Keratinocyte (primary cell): ENCODE results near the gene TAF10. TPM values are rescaled to one million over a fixed set of nuclear protein-coding genes. Genes with fewer than 3 reads are reported as not detected.

Source experiments
- DNase-seq: peaks from one replicate; pipeline ENCODE4 v3.0.0-alpha.2; 2011; ENCODE audit warnings: low read depth, missing footprints, low spot score
- FAIRE-seq: peaks from 2 replicates; lab custom pipeline; 2011; peaks lifted over from hg19 to GRCh38; lab: Jason Lieb, UNC
- H2AFZ ChIP-seq: 2 replicates; pipeline ENCODE4 v1.6.0; 2012; ENCODE audit warnings: low read length, control low read depth, inconsistent platforms; ENCODE audit not compliant: control insufficient read depth
- H3K27ac ChIP-seq: 2 replicates; pipeline ENCODE4 v1.5.1; 2011; ENCODE audit warnings: low read length; ENCODE audit not compliant: control insufficient read depth, insufficient read depth
- H3K27me3 ChIP-seq: 3 replicates; pipeline ENCODE4 v1.6.0; 2011; ENCODE audit warnings: low read length; ENCODE audit not compliant: control insufficient read depth, insufficient read depth; ENCODE audit errors: extremely low read depth
- H3K36me3 ChIP-seq, 2 experiments: 2 replicates in 1 of 2; 3 replicates in 1 of 2; pipeline ENCODE4 v1.5.1; 2011; ENCODE audit warnings: low read length in 2 of 2, mild to moderate bottlenecking in 1 of 2; ENCODE audit not compliant: control insufficient read depth in 2 of 2, insufficient read depth in 2 of 2; ENCODE audit errors: extremely low read depth in 1 of 2
- H3K4me1 ChIP-seq: 3 replicates; pipeline ENCODE4 v1.5.1; 2011; ENCODE audit warnings: low read length; ENCODE audit not compliant: control insufficient read depth, insufficient read depth; ENCODE audit errors: extremely low read depth
- H3K4me2 ChIP-seq: 3 replicates; pipeline ENCODE4 v1.6.0; 2011; ENCODE audit warnings: low read depth, low read length; ENCODE audit not compliant: control insufficient read depth, insufficient read depth; ENCODE audit errors: extremely low read depth
- H3K4me3 ChIP-seq, 3 experiments: fragments of 200-600 bp in 1 of 3; sonication (generic) in 1 of 3; 2 replicates in 2 of 3; 3 replicates in 1 of 3; pipeline ENCODE4 v1.5.1; 2011 to 2016; ENCODE audit warnings: low read length in 3 of 3, mild to moderate bottlenecking in 3 of 3, control low read depth in 2 of 3, inconsistent platforms in 1 of 3, low read depth in 1 of 3, mixed read lengths in 1 of 3, mixed run types in 1 of 3, moderate library complexity in 1 of 3; ENCODE audit not compliant: control insufficient read depth in 2 of 3, insufficient read depth in 2 of 3; ENCODE audit errors: extremely low read depth in 1 of 3
- H3K79me2 ChIP-seq: 2 replicates; pipeline ENCODE4 v1.6.0; 2012; ENCODE audit warnings: low read length; ENCODE audit not compliant: control insufficient read depth, insufficient read depth
- H3K9ac ChIP-seq: 3 replicates; pipeline ENCODE4 v1.6.0; 2011; ENCODE audit warnings: low read length; ENCODE audit not compliant: control insufficient read depth, insufficient read depth; ENCODE audit errors: extremely low read depth
- H3K9me1 ChIP-seq: 3 replicates; pipeline ENCODE4 v1.6.0; 2011; ENCODE audit warnings: low read length; ENCODE audit not compliant: control insufficient read depth, insufficient read depth; ENCODE audit errors: extremely low read depth
- H3K9me3 ChIP-seq: 2 replicates; pipeline ENCODE4 v1.5.1; 2012; ENCODE audit warnings: low read depth, low read length; ENCODE audit not compliant: control insufficient read depth
- H4K20me1 ChIP-seq: 3 replicates; pipeline ENCODE4 v1.6.0; 2011; ENCODE audit warnings: low read length; ENCODE audit not compliant: control insufficient read depth, insufficient read depth; ENCODE audit errors: extremely low read depth
- EZH2 ChIP-seq: IDR thresholded peaks from one replicate; pipeline ENCODE4 v1.6.1; 2012; ENCODE audit warnings: inconsistent platforms, mild to moderate bottlenecking, low read length, moderate library complexity
- dilution Hi-C: fragments of 300-500 bp; cut with MboI; formaldehyde crosslinking; loops from one replicate; pipeline ENCODE4 v1.7.0; 2020; ENCODE audit warnings: low sequenced_read_pairs; ENCODE audit not compliant: extremely low pct_ligation_motif_present
- polyA plus RNA-seq, 5 experiments: library from polyadenylated mRNA; depleted of rRNA in 3 of 5; stranded (reverse) in 3 of 5; stranded (forward) in 1 of 5; unstranded in 1 of 5; fragments of >200 nt; gene quantifications; 1 replicate in 1 of 5; 2 replicates in 3 of 5; 3 replicates in 1 of 5; pipeline versions ENCODE4 v1.2.1 to v1.2.3, GENCODE V29; 2011 to 2012; ENCODE audit warnings: missing spikeins in 2 of 5, low read depth in 1 of 5, low replicate concordance in 1 of 5
- TF ChIP-seq, protein P1 (sequence below), 3 experiments: IDR thresholded peaks in 1 of 3; conservative IDR thresholded peaks in 1 of 3; optimal IDR thresholded peaks in 1 of 3; 2 replicates in 2 of 3; 3 replicates in 1 of 3; pipeline versions ENCODE3 to v1.5.1; 2011; ENCODE audit warnings: low read length in 3 of 3, mild to moderate bottlenecking in 3 of 3, moderate library complexity in 2 of 3, control low read depth in 1 of 3, inconsistent platforms in 1 of 3; ENCODE audit not compliant: insufficient read depth in 2 of 3; ENCODE audit errors: extremely low read depth in 1 of 3

TAF10 gene
- polyA plus RNA-seq, 1 donor (not counting 4 experiments of a cell fraction or from before 2014, with no cell fraction given): 165 TPM

GRCh38 chr11:6632116-6633073, 20.4 kb upstream of the TAF10 start:
- dilution Hi-C loops: no loop called here
- FAIRE-seq (no peak), DNase-seq (no peak)

DNA sequence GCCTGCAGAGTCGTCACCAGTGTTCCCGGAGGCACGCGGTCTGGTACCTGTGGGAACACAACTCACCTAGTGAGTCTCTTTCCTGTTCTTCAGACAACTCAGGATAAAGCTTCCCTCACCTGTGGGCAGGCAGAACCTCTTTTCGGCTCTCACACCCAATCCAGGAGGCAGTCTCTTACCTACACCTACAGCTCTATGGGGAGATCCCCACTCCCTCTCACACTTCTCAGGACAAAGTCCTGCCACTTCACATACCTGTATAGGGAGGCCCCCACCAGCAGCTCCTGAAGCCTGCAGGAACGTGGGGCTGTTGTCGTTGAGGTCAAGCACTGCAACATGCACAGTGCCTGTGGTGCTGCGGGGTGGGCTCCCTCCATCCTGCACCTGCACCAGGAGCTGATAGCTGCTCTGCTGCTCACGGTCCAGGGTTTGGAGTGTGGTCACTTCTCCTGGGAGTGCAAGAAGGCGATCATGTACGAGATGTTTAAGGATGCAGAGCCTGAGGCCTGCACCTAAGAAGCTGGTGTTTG, 19.4 kb upstream of the TAF10 start:
- DNase-seq: no peak
- Histone ChIP-seq H3K4me3 (no peak overlapping the region), H3K27ac (no peak overlapping the region), H4K20me1 (no peaks in the 10 kb centered on the region), H3K9ac (no peak overlapping the region), H3K27me3 (peaks cover 45% of the 10 kb centered on the region), H3K79me2 (no peaks in the 10 kb centered on the region), H3K9me3 (no peaks in the 10 kb centered on the region), H2AFZ (no peak overlapping the region), H3K9me1 (no peaks in the 10 kb centered on the region), H3K4me2 (no peak overlapping the region), H3K36me3 (no peaks in the 10 kb centered on the region), H3K4me1 (no peaks in the 10 kb centered on the region)
- dilution Hi-C loops: no loop called here
- FAIRE-seq: no peak
- TF ChIP-seq, protein P1, sequence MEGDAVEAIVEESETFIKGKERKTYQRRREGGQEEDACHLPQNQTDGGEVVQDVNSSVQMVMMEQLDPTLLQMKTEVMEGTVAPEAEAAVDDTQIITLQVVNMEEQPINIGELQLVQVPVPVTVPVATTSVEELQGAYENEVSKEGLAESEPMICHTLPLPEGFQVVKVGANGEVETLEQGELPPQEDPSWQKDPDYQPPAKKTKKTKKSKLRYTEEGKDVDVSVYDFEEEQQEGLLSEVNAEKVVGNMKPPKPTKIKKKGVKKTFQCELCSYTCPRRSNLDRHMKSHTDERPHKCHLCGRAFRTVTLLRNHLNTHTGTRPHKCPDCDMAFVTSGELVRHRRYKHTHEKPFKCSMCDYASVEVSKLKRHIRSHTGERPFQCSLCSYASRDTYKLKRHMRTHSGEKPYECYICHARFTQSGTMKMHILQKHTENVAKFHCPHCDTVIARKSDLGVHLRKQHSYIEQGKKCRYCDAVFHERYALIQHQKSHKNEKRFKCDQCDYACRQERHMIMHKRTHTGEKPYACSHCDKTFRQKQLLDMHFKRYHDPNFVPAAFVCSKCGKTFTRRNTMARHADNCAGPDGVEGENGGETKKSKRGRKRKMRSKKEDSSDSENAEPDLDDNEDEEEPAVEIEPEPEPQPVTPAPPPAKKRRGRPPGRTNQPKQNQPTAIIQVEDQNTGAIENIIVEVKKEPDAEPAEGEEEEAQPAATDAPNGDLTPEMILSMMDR (optimal IDR thresholded peaks at IDR 0.05 in 1 of 3, IDR thresholded peaks at IDR 0.05 in 1 of 3, conservative IDR thresholded peaks at IDR 0.05 in 1 of 3; ENCODE audit: extremely low read depth in 1 of 3, insufficient read depth in 2 of 3, low read length in 3 of 3): no peak
- no peak for TF ChIP-seq EZH2

More at GRCh38 chr11:6632116-6633073, 20.4 kb upstream of the TAF10 start:
- Histone ChIP-seq H2AFZ (no peak overlapping the region), H3K4me3 (no peak overlapping the region), H4K20me1 (no peaks in the 10 kb centered on the region), H3K9me1 (no peaks in the 10 kb centered on the region), H3K9ac (no peak overlapping the region), H3K27ac (no peak overlapping the region), H3K4me1 (no peaks in the 10 kb centered on the region), H3K27me3 (peaks cover 41% of the 10 kb centered on the region), H3K36me3 (no peaks in the 10 kb centered on the region), H3K79me2 (no peaks in the 10 kb centered on the region), H3K4me2 (no peak overlapping the region), H3K9me3 (no peaks in the 10 kb centered on the region)
- TF ChIP-seq, protein P1 (optimal IDR thresholded peaks at IDR 0.05 in 1 of 3, IDR thresholded peaks at IDR 0.05 in 1 of 3, conservative IDR thresholded peaks at IDR 0.05 in 1 of 3; ENCODE audit: extremely low read depth in 1 of 3, insufficient read depth in 2 of 3, low read length in 3 of 3): no peak
- no peak for TF ChIP-seq EZH2
